Panc1 (cell line): ENCODE results near the gene S100A2. TPM values are rescaled to one million over a fixed set of nuclear protein-coding genes. Genes with fewer than 3 reads are reported as not detected.
A peak's percentile ranks its signal among the peaks of the same experiment; 100 is the strongest.

Source experiments
- ATAC-seq: fragments of 200-7000 bp; cut with Tn5 transposase; 2 replicates; pipeline ENCODE4 v1.9.1; 2020; ENCODE audit warnings: mild to moderate bottlenecking, moderate library complexity
- BruUV-seq: library from RNA; stranded (reverse); fragments of 400-500 nt; replicated peaks from 2 replicates; lab custom pipeline; 2021; lab: Mats Ljungman, UMichigan
- CTCF ChIA-PET: fragments of 300-600 bp; sonication (Branson Sonifier 250); formaldehyde crosslinking; loops from one replicate; lab custom pipeline; 2022; ENCODE audit warnings: antibody characterized with exemption; lab: Charles Lee
- POLR2A ChIA-PET: fragments of 300-600 bp; sonication (Branson Sonifier 250); formaldehyde crosslinking; loops from one replicate; lab custom pipeline; 2022; ENCODE audit warnings: antibody characterized with exemption; lab: Charles Lee
- DNase-seq: peaks from one replicate; pipeline ENCODE4 v3.0.0-alpha.2; 2010; ENCODE audit warnings: low read depth, low spot score
- H3K27ac ChIP-seq: 2 replicates; pipeline ENCODE4 v1.5.1; 2011; ENCODE audit warnings: mild to moderate bottlenecking, low read length, inconsistent platforms
- H3K27me3 ChIP-seq: fragments of 200-500 bp; sonication (Bioruptor generic); 2 replicates; pipeline ENCODE4 v1.6.0; 2014; ENCODE audit warnings: low read length, inconsistent platforms; ENCODE audit not compliant: control insufficient read depth, insufficient read depth
- H3K36me3 ChIP-seq: fragments of 200-500 bp; sonication (Bioruptor generic); 2 replicates; pipeline ENCODE4 v1.5.1; 2014; ENCODE audit warnings: inconsistent platforms, mild to moderate bottlenecking, low read length, moderate library complexity; ENCODE audit not compliant: control insufficient read depth, insufficient read depth
- H3K4me1 ChIP-seq: 2 replicates; pipeline ENCODE4 v1.5.1; 2011; ENCODE audit warnings: inconsistent platforms, mild to moderate bottlenecking, low read length, moderate library complexity; ENCODE audit not compliant: control insufficient read depth, insufficient read depth
- H3K4me3 ChIP-seq, 2 experiments: 2 replicates each; pipeline ENCODE4 v1.5.1; 2011 to 2012; ENCODE audit warnings: low read depth in 2 of 2, low read length in 2 of 2, mild to moderate bottlenecking in 2 of 2, inconsistent platforms in 1 of 2, moderate library complexity in 1 of 2
- H3K9me3 ChIP-seq: fragments of 200-500 bp; sonication (Bioruptor generic); 2 replicates; pipeline ENCODE4 v1.5.1; 2014; ENCODE audit warnings: low read depth, mild to moderate bottlenecking, inconsistent platforms, low read length, moderate library complexity; ENCODE audit not compliant: control insufficient read depth, insufficient read depth
- CTCF ChIP-seq: fragments of 450-650 bp; IDR thresholded peaks from 2 replicates; pipeline ENCODE4 v1.5.1; 2017; ENCODE audit warnings: mild to moderate bottlenecking
- POLR2AphosphoS5 ChIP-seq: IDR thresholded peaks from 2 replicates; pipeline ENCODE4 v1.6.1; 2012; ENCODE audit warnings: mild to moderate bottlenecking, low read depth, low read length, moderate library complexity
- REST ChIP-seq, 2 experiments: IDR thresholded peaks; 2 replicates each; pipeline ENCODE4 v1.6.1; 2011 to 2012; ENCODE audit warnings: low read depth in 2 of 2, control low read depth in 1 of 2, low read length in 1 of 2, mild to moderate bottlenecking in 1 of 2, moderate library complexity in 1 of 2; ENCODE audit not compliant: insufficient read depth in 1 of 2
- SIN3A ChIP-seq: IDR thresholded peaks from 2 replicates; pipeline ENCODE4 v1.6.1; 2012; ENCODE audit warnings: low read depth, mild to moderate bottlenecking, low read length, moderate library complexity, borderline replicate concordance; ENCODE audit not compliant: insufficient read depth
- TCF7L2 ChIP-seq: IDR thresholded peaks from 2 replicates; pipeline ENCODE4 v1.6.1; 2011; ENCODE audit warnings: mild to moderate bottlenecking, low read depth, low read length, inconsistent platforms
- in situ Hi-C: cut with HindIII; loops from 2 replicates; pipeline ENCODE4 v1.10.0; 2016; ENCODE audit warnings: low sequenced_read_pairs, low pct_unique_long_range_greater_than_20kb
- intact Hi-C: fragments of 100-400 bp; cut with micrococcal nuclease; formaldehyde crosslinking; loops from one replicate; pipeline ENCODE4 v1.10.0; 2022; ENCODE audit not compliant: unreplicated experiment
- total RNA-seq: library from RNA; stranded (reverse); gene quantifications from one replicate; pipeline ENCODE4 v1.2.1, GENCODE V29; 2021; ENCODE audit not compliant: unreplicated experiment

The S100A2 gene
- total RNA-seq, 1 experiment from 2014 or later, result 6.2 TPM

GRCh38 chr1:153567621-153568366 lies 2.1 kb upstream of the S100A2 start:
- DNase-seq (peak; percentile 69), ATAC-seq (peak; percentile 3)
- peaks cover 56% of the 10 kb centered on the region for H3K4me1 ChIP-seq
- peak overlapping the region; percentile 100 for H3K27ac ChIP-seq
- TF ChIP-seq CTCF, result no peak
- no peak for TF ChIP-seq SIN3A
- no peak for TF ChIP-seq POLR2AphosphoS5
- in situ Hi-C loops, result no loop called here
- no peaks in the 10 kb centered on the region for H3K9me3 ChIP-seq
- H3K36me3 ChIP-seq, result no peaks in the 10 kb centered on the region
- H3K27me3 ChIP-seq, result no peaks in the 10 kb centered on the region
- POLR2A ChIA-PET, result interaction anchor here (0.5 to 1.2 kb wide), 5 partner anchors 27 to 181 kb away, joined by 3 to 9 read pairs (median 3); partner anchors contain the start of genes S100A5 and S100A6
- TSS peak; percentile 71 for BruUV-seq
- H3K4me3 ChIP-seq, result peak overlapping the region; percentile 4 to 43
- intact Hi-C loops, result loop anchor here (1.0 kb wide), 2 partner anchors 34 to 56 kb away; no protein-coding TSS in a partner anchor
- CTCF ChIA-PET, result interaction anchor here (0.5 to 1.7 kb wide), 6 partner anchors 22 to 215 kb away, joined by 3 to 16 read pairs (median 8); partner anchors contain the start of gene S100A6

- Histone ChIP-seq H3K4me1 (peaks cover 56% of the 10 kb centered on the region), H3K27me3 (no peaks in the 10 kb centered on the region), H3K4me3 (peak overlapping the region in 1 of 2 experiments; percentile 18; a peak in 1 of 4 replicates), H3K36me3 (no peaks in the 10 kb centered on the region), H3K9me3 (no peaks in the 10 kb centered on the region), H3K27ac (peak overlapping the region; percentile 100)
- intact Hi-C loops (no loop called here), in situ Hi-C loops (no loop called here)
- ChIA-PET CTCF (interaction anchor here (0.6 to 1.6 kb wide), 6 partner anchors 22 to 56 kb away, joined by 4 to 7 read pairs (median 6); partner anchors contain the start of gene S100A6), POLR2A (interaction anchor here (0.6 to 2.0 kb wide), 4 partner anchors 22 to 71 kb away, joined by 3 to 9 read pairs (median 3); partner anchors contain the start of gene CHTOP)
- no peak for TF ChIP-seq REST (IDR thresholded peaks at IDR 0.05; ENCODE audit: insufficient read depth in 1 of 2, low read depth in 2 of 2, low read length in 1 of 2)
- no peak for TF ChIP-seq TCF7L2
- no peak for TF ChIP-seq CTCF
- peak; percentile 74; the same call in 1 of the 2 replicates for TF ChIP-seq SIN3A
- peak; percentile 91 for TF ChIP-seq POLR2AphosphoS5
- ATAC-seq (peak; percentile 90), DNase-seq (peak; percentile 94)
- TSS peak; percentile 99 for BruUV-seq
Measured at GRCh38 chr1:153566414-153567371, 1.0 kb upstream of the S100A2 start.
